ENCODE data around the gene RBM41.
"Not testable (repeated sequence)": the region's sequence is repeated elsewhere in the genome, so short reads cannot be mapped to it uniquely, and the experiment has no call there.

RBM41 gene

GRCh38 chrX:107107459-107107858 lies 11.2 kb downstream of the RBM41 start:
- Mint-ChIP-seq H3K9me3 (no peaks in the 10 kb centered on the region), H3K36me3 (ENCODE audit: low read depth) (peaks cover 37% of the 10 kb centered on the region), H3K4me1 (ENCODE audit: low read depth) (peaks cover 11% of the 10 kb centered on the region), H3K27ac (no peak overlapping the region), H3K4me3 (no peak overlapping the region), H3K27me3 (peaks cover 5% of the 10 kb centered on the region)
- no peak for DNase-seq

GRCh38 chrX:107102980-107103379 lies 15.6 kb downstream of the RBM41 start:
- Mint-ChIP-seq H3K9me3 (no peaks in the 10 kb centered on the region), H3K4me3 (no peak overlapping the region), H3K4me1 (ENCODE audit: low read depth) (peaks cover 8% of the 10 kb centered on the region), H3K27ac (no peak overlapping the region), H3K36me3 (ENCODE audit: low read depth) (peaks cover 29% of the 10 kb centered on the region), H3K27me3 (no peaks in the 10 kb centered on the region)
- no peak for DNase-seq

- no peak overlapping the region for H3K4me3 Mint-ChIP-seq
- H3K9me3 Mint-ChIP-seq, result peaks cover 21% of the 10 kb centered on the region
- no peak for DNase-seq
- H3K27me3 Mint-ChIP-seq, result no peaks in the 10 kb centered on the region
- H3K27ac Mint-ChIP-seq, result no peak overlapping the region
- H3K36me3 Mint-ChIP-seq (ENCODE audit: low read depth), result peaks cover 31% of the 10 kb centered on the region
- peaks cover 4% of the 10 kb centered on the region for H3K4me1 Mint-ChIP-seq (ENCODE audit: low read depth)
Observed at GRCh38 chrX:107076158-107076557, 42.5 kb downstream of the RBM41 start.

- H3K27me3 Mint-ChIP-seq, result peaks cover 20% of the 10 kb centered on the region
- DNase-seq; H3K4me3 Mint-ChIP-seq; H3K4me1 Mint-ChIP-seq (ENCODE audit: low read depth); H3K36me3 Mint-ChIP-seq (ENCODE audit: low read depth); H3K27ac Mint-ChIP-seq; H3K9me3 Mint-ChIP-seq: not testable (repeated sequence)
Observed at GRCh38 chrX:107057731-107058130, 60.9 kb downstream of the RBM41 start.

GRCh38 chrX:107054978-107055377 lies 63.6 kb downstream of the RBM41 start:
- Mint-ChIP-seq H3K9me3 (peaks cover 6% of the 10 kb centered on the region), H3K27ac (no peak overlapping the region), H3K4me3 (no peak overlapping the region), H3K4me1 (ENCODE audit: low read depth) (no peaks in the 10 kb centered on the region), H3K27me3 (peaks cover 34% of the 10 kb centered on the region), H3K36me3 (ENCODE audit: low read depth) (no peaks in the 10 kb centered on the region)
- no peak for DNase-seq

GRCh38 chrX:107050195-107050709 lies 68.4 kb downstream of the RBM41 start:
- no peak for DNase-seq
- Mint-ChIP-seq H3K4me1 (ENCODE audit: low read depth) (no peaks in the 10 kb centered on the region), H3K9me3 (peaks cover 3% of the 10 kb centered on the region), H3K27me3 (peaks cover 63% of the 10 kb centered on the region), H3K4me3 (no peak overlapping the region), H3K27ac (no peak overlapping the region), H3K36me3 (ENCODE audit: low read depth) (no peaks in the 10 kb centered on the region)

GRCh38 chrX:107047622-107048021 lies 71.0 kb downstream of the RBM41 start:
- H3K4me1 Mint-ChIP-seq (ENCODE audit: low read depth), result no peaks in the 10 kb centered on the region
- no peaks in the 10 kb centered on the region for H3K36me3 Mint-ChIP-seq (ENCODE audit: low read depth)
- no peaks in the 10 kb centered on the region for H3K9me3 Mint-ChIP-seq
- no peak overlapping the region for H3K27ac Mint-ChIP-seq
- H3K4me3 Mint-ChIP-seq, result no peak overlapping the region
- H3K27me3 Mint-ChIP-seq, result peaks cover 54% of the 10 kb centered on the region
- DNase-seq, result no peak

GRCh38 chrX:107029752-107030151 lies 88.9 kb downstream of the RBM41 start:
- Mint-ChIP-seq H3K4me1 (ENCODE audit: low read depth) (no peaks in the 10 kb centered on the region), H3K36me3 (ENCODE audit: low read depth) (no peaks in the 10 kb centered on the region), H3K27me3 (peaks cover 43% of the 10 kb centered on the region), H3K4me3 (no peak overlapping the region), H3K9me3 (no peaks in the 10 kb centered on the region), H3K27ac (no peak overlapping the region)
- no peak for DNase-seq

GRCh38 chrX:107025545-107025944 lies 93.1 kb downstream of the RBM41 start:
- H3K4me3 Mint-ChIP-seq, result no peak overlapping the region
- peaks cover 33% of the 10 kb centered on the region for H3K27me3 Mint-ChIP-seq
- H3K36me3 Mint-ChIP-seq (ENCODE audit: low read depth), result no peaks in the 10 kb centered on the region
- no peaks in the 10 kb centered on the region for H3K9me3 Mint-ChIP-seq
- no peak for DNase-seq
- no peaks in the 10 kb centered on the region for H3K4me1 Mint-ChIP-seq (ENCODE audit: low read depth)
- H3K27ac Mint-ChIP-seq, result no peak overlapping the region

- Mint-ChIP-seq H3K9me3 (no peaks in the 10 kb centered on the region), H3K36me3 (ENCODE audit: low read depth) (no peaks in the 10 kb centered on the region), H3K4me3 (no peak overlapping the region), H3K27me3 (peaks cover 2% of the 10 kb centered on the region), H3K4me1 (ENCODE audit: low read depth) (no peaks in the 10 kb centered on the region), H3K27ac (no peak overlapping the region)
- DNase-seq, result no peak
Observed at GRCh38 chrX:107014936-107015335, 103.7 kb downstream of the RBM41 start.

All from activated T-cell treated with anti-CD3 and anti-CD28 coated beads, Interleukin-2, amount 50 U/mL, for 24 hours (primary cell).